HG03280 (cell line): ENCODE data around the gene CCND1.
"Not testable (repeated sequence)": the region's sequence is repeated elsewhere in the genome, so short reads cannot be mapped to it uniquely, and the experiment has no call there.

ENCODE experiments used
- ATAC-seq: cut with Tn5 transposase; IDR thresholded peaks from one replicate; pipeline ENCODE4 v1.9.1; 2021; ENCODE audit warnings: mild to moderate bottlenecking, moderate library complexity; ENCODE audit not compliant: unreplicated experiment

The CCND1 gene

GRCh38 chr11:69686452-69686851 is 45.5 kb downstream of the CCND1 start:
- no peak for ATAC-seq

DNA sequence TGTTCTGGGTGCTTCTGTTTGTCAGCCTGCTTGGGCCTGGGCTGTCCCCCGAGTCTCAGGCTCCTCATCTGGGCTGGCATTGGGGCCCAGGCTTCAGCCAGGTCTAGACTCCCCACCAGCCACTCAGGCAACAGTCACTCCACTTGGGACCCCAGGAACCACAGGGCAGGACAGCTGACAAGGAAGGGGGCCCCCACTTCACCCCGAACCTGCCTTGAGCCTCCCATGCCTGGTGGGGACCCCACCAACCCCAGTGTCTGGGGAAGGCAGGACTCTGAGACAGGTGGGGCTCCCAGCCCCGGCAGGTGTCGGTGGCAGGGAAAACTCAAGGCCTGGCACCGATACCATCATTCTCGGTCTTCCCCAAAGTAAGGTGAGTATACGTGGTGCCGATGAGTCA is 45.9 kb downstream of the CCND1 start:
- ATAC-seq = no peak

DNA sequence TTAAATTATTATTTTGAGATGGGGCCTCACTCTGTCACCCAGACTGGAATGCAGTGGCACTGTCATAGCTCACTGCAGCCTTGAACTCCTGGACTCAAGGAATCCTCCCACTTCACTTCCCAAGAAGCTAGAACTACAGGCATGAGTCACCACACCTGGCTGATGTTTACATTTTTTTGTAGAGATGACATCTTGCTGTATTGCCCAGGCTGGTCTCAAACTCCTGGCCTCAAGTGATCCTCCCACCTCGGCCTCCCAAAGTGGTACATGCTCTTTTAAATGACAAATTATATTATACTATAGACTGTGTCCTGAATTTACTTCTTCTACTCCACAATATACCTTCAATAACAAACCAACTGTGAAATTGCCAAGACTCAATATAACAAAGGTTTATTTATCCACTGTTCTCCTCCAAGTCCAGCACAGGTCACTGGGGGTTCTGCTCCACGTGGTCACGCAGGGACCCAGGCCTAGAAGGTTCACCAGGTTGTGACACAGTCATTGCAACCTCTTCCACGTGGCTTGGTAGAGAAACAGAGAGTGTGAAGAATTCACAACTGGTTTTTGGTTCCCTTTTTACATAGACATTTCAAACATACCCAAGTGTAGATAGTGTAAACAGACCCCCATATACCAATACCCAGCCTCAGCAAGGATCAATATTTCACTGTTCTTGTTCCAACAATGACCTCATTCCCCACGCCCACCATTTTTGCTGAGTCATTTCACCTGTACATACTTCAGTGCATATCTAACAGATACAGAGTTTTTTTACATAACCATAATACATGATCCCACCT is 47.2 kb downstream of the CCND1 start:
- not testable (repeated sequence) for ATAC-seq

DNA sequence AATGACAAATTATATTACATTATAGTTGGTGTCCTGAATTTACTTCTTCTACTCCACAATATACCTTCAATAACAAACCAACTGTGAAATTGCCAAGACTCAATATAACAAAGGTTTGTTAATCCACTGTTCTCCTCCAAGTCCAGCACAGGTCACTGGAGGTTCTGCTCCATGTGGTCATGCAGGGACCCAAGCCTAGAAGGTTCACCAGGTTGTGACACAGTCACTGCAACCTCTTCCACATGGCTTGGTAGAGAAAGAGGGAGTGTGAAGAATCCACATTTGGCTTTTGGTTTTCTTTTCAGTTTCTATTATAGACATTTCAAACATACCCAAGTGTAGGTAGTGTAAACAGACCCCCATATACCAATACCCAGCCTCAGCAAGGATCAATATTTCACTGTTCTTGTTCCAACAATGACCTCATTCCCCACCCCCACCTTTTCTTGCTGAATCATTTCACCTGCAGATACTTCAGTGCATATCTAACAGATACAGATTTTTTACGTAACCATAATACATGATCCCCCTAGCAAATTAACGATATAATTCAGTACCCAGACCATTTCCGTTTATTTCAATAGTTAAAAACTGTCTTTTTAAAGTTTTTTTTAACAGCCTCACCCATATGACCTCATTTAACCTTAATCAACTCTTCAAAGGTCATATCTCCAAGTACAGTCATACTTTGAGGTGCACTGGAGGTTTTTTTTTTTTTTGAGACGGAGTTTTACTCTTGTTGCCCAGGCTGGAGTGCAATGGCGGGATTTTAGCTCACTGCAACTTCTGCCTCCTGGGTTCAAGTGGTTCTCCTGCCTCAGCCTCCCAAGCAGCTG is 48.7 kb downstream of the CCND1 start:
- ATAC-seq = no peak

GRCh38 chr11:69691463-69691862 is 50.5 kb downstream of the CCND1 start:
- no peak for ATAC-seq

GRCh38 chr11:69692422-69692821 is 51.5 kb downstream of the CCND1 start:
- ATAC-seq = no peak

GRCh38 chr11:69694781-69695180 is 53.8 kb downstream of the CCND1 start:
- no peak for ATAC-seq

DNA sequence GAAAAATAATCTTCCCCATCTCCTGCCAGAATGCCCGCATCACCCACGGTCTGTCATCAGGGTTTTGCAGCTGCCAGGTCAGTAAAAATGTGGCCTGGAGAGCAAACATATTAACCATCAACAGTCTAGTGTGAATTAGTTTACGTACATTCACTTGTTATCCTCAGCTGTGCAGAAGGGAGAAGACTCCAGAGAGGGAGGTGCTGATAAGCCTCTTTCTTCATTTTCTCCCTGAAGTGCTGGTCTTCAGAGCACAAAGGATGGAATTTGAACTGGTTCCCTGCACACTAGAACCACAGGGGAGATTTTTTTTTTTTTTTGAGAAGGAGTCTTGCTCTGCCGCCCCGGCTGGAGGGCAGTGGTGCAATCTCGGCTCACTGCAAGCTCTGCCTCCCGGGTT is 54.6 kb downstream of the CCND1 start:
- no peak for ATAC-seq

GRCh38 chr11:69695995-69696394 is 55.0 kb downstream of the CCND1 start:
- not testable (repeated sequence) for ATAC-seq

GRCh38 chr11:69696749-69697468 is 56.0 kb downstream of the CCND1 start:
- no peak for ATAC-seq

- ATAC-seq = no peak
Measured at GRCh38 chr11:69697469-69697843, 56.5 kb downstream of the CCND1 start.

DNA sequence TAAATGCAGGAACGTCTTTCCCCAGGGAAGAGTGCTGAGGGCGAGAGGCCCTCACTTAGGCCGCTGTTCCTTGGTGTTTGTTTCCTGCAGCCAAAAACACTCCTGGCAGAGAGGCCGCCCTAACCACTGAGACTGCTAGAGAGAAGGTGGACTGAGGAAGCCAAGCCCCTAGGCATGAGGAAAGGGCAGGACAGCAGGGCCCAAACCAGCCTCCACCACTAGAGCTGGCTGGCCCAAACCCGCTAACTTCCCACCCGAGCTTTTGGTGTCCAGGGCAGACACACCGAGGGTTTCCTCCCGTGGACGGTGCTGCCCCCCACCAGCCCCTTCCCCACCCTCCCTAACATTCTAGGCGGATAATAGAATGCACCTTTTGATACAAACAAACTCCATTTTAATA is 56.9 kb downstream of the CCND1 start:
- no peak for ATAC-seq

DNA sequence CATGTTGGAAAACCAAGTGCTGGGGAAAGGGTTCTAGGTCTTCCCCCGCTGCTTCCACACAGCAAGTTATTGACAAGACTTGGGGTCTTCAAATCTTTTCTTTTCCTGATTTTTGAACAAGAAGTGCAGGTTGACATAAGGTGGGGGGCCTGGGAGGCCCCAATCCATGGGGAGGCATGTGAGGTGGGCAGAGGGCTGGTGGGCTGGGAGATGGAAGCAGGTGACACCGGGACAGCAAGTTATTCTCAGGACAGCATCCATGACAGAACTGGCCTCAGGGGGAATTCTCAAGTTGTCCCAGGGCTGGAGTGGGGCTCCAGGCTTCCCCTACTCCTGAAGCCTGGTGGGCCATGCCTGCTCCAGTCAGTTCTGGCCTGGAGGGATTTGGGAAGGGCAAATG is 57.4 kb downstream of the CCND1 start:
- no peak for ATAC-seq

DNA sequence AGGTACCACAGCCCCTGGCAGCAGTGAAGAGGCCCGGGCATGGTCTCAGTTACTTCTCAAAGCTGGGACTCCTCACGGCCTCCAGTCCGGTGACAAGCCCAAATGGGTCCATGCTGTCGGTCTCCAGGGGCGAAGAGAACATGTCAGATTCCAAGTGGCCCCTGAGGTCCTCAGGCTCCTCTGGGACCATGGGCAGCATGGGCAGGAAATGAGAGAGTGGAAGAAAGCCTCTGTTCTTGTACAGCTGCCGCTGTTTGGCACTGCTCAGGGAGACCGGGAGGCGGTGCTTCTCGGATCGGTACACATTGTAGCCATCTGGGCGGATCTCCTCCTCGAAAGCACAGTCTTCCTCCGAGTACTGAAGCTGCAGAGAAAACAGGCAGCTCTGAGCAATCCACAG is 58.3 kb downstream of the CCND1 start:
- no peak for ATAC-seq

GRCh38 chr11:69700278-69701140 is 59.6 kb downstream of the CCND1 start:
- no peak for ATAC-seq

DNA sequence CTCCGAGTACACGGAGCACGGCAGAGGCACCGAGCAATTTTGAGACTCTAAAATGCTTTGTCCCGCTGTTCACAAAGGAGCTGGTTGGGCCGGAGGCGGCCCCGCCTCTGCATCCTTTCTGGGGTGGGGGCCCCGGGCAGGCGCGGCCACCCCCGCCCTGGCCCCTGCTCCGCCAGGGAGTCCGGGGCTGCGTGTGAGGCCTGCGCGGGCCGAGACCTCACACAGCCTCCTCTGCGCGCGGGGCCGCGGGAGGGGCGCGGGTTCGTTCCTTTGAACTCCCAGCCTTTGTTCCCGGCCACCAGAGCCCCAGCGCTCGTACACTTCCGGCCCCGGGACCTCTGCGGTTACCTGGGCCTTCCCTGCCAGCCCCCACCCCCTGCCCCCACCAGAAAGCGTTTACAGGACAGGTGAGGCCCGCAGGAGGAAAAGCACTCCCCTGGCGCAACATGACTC is 61.3 kb downstream of the CCND1 start:
- ATAC-seq = no peak

DNA sequence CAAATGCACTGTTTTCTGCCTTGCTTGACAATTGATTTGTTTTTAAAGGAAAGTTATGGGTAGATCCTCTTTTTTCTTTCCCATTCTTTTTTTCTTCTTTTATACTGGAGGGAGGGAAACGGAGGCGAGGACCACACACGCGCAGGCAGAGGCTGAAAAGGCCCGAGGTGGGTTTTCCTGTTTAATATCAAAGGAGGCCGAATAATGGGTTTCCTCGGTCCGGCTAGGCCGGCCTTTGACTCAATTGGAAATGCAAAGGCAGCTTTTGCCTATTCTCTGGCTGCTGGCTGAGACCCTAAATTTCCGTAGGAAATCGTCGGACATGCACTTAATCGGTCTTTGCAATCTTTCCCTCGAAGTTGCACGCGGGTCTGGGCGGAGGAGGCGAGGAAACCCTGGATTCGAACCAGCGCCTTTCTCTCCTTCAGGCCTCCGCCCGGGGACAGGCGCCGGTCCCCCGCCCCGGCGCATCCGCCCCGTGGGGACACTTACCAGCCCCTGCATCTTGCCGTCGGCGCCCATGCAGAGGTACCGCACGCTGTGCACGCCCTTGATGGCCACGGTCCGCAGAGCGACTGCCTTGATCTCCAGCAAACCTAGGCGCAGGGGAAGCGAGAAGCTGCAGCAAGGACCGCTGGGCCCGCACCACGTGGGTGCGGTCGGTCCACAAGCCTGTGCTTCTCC is 62.0 kb downstream of the CCND1 start:
- ATAC-seq = no peak

- ATAC-seq = no peak
Measured at GRCh38 chr11:69703453-69703767, 62.5 kb downstream of the CCND1 start.
